ENCODE results near the gene THAP4. TPM values are rescaled to one million over a fixed set of nuclear protein-coding genes. Genes with fewer than 3 reads are reported as not detected.

THAP4 gene
- total RNA-seq, 1 experiment from 2014 or later: 71.2 TPM

GRCh38 chr2:241617431-241618154 lies 19.4 kb downstream of the THAP4 start:
- Histone ChIP-seq H3K9me3 (ENCODE audit: control insufficient read depth in 1 of 2, insufficient read depth in 1 of 2, low read depth in 1 of 2, low read length in 2 of 2) (no peaks in the 10 kb centered on the region), H3K9ac (ENCODE audit: low read length) (no peak overlapping the region), H2AFZ (ENCODE audit: low read depth, low read length, poor library complexity, severe bottlenecking) (no peak overlapping the region), H3K4me3 (replicated peaks in 1 of 2; ENCODE audit: low read depth in 1 of 2, low read length in 2 of 2) (no peak overlapping the region), H3K36me3 (ENCODE audit: control insufficient read depth in 1 of 2, insufficient read depth in 2 of 2, low read length in 2 of 2) (peaks cover 3 to 17% of the 10 kb centered on the region in 2 experiments; a peak in 2 of 4 replicates), H3K9me2 (ENCODE audit: insufficient read depth) (no peaks in the 10 kb centered on the region), H3K4me2 (ENCODE audit: low read length) (peak overlapping the region; percentile 15; the same call in 1 of the 2 replicates), H3K27ac (ENCODE audit: low read depth, low read length) (no peak overlapping the region), H3K27me3 (ENCODE audit: insufficient read depth, low read length) (no peaks in the 10 kb centered on the region), H3K4me1 (ENCODE audit: control insufficient read depth in 1 of 2, insufficient read depth in 2 of 2, low read length in 2 of 2) (peaks cover 0 to 35% of the 10 kb centered on the region in 2 experiments; a peak in 2 of 4 replicates), H4K20me1 (ENCODE audit: insufficient read depth) (peaks cover 19% of the 10 kb centered on the region; the same call in 1 of the 2 replicates), H3K79me2 (ENCODE audit: insufficient read depth, low read length) (peaks cover 98% of the 10 kb centered on the region)
- peak; percentile 18 for TF ChIP-seq YY1 (IDR thresholded peaks at IDR 0.05; ENCODE audit: extremely low read depth, insufficient replicate concordance, low read depth, low read length)
- TF ChIP-seq EZH2phosphoT487 (IDR thresholded peaks at IDR 0.05; ENCODE audit: borderline replicate concordance): no peak
- ChIA-PET CTCF (no interaction called here), RAD21 (ENCODE audit: low non-redundant PET in 1 of 2, low total read pairs in 2 of 2, uncharacterized antibody in 2 of 2, unreplicated experiment in 2 of 2) (no interaction called here), POLR2A (no interaction called here)
- intact Hi-C loops (cut with micrococcal nuclease): no loop called here
- ATAC-seq (peak; percentile 48), DNase-seq (ENCODE audit: low read depth, low spot score) (no peak)
- no TSS peak for BruUV-seq (replicated peaks)

GRCh38 chr2:241616168-241617125 lies 20.5 kb downstream of the THAP4 start:
- peaks cover 3 to 17% of the 10 kb centered on the region in 2 experiments; a peak in 2 of 4 replicates for H3K36me3 ChIP-seq (ENCODE audit: control insufficient read depth in 1 of 2, insufficient read depth in 2 of 2, low read length in 2 of 2)

More at GRCh38 chr2:241616168-241617125, 20.5 kb downstream of the THAP4 start:
- H3K4me2 ChIP-seq (ENCODE audit: low read length): no peak overlapping the region
- H3K27ac ChIP-seq (ENCODE audit: low read depth, low read length): no peak overlapping the region
- H3K79me2 ChIP-seq (ENCODE audit: insufficient read depth, low read length): peaks cover 97% of the 10 kb centered on the region
- H3K27me3 ChIP-seq (ENCODE audit: insufficient read depth, low read length): no peaks in the 10 kb centered on the region
- BruUV-seq (replicated peaks): no TSS peak
- TF ChIP-seq MAX (IDR thresholded peaks at IDR 0.05) (no peak), CTCF (IDR thresholded peaks at IDR 0.05 in 2 of 3, conservative IDR thresholded peaks at IDR 0.05 in 1 of 3; ENCODE audit: borderline replicate concordance in 1 of 3, insufficient read depth in 1 of 3, low read depth in 2 of 3, low read length in 2 of 3) (peak in 1 of 3 experiments; percentile 17; a peak in 1 of 6 replicates)
- ChIA-PET RAD21 (ENCODE audit: low non-redundant PET in 1 of 2, low total read pairs in 2 of 2, uncharacterized antibody in 2 of 2, unreplicated experiment in 2 of 2) (no interaction called here), POLR2A (no interaction called here), CTCF (no interaction called here)
- no peak overlapping the region for H2AFZ ChIP-seq (ENCODE audit: low read depth, low read length, poor library complexity, severe bottlenecking)
- DNase-seq (ENCODE audit: low read depth, low spot score) (no peak), ATAC-seq (peak; percentile 40; the same call in 1 of the 2 replicates)
- intact Hi-C loops (cut with micrococcal nuclease): no loop called here
- no peak overlapping the region for H3K9ac ChIP-seq (ENCODE audit: low read length)
- peaks cover 13% of the 10 kb centered on the region; the same call in 1 of the 2 replicates for H4K20me1 ChIP-seq (ENCODE audit: insufficient read depth)
- H3K9me3 ChIP-seq (ENCODE audit: control insufficient read depth in 1 of 2, insufficient read depth in 1 of 2, low read depth in 1 of 2, low read length in 2 of 2): no peaks in the 10 kb centered on the region
- H3K9me2 ChIP-seq (ENCODE audit: insufficient read depth): no peaks in the 10 kb centered on the region
- H3K4me3 ChIP-seq (replicated peaks in 1 of 2; ENCODE audit: low read depth in 1 of 2, low read length in 2 of 2): no peak overlapping the region
- H3K4me1 ChIP-seq (ENCODE audit: control insufficient read depth in 1 of 2, insufficient read depth in 2 of 2, low read length in 2 of 2): peaks cover 0 to 30% of the 10 kb centered on the region in 2 experiments; a peak in 2 of 4 replicates

All from HCT116 (cell line).